RWPE2 (cell line): ENCODE data around the gene CPT1A.
A peak's percentile ranks its signal among the peaks of the same experiment; 100 is the strongest.

ENCODE experiments used
- ATAC-seq: fragments of 200-7000 bp; cut with Tn5 transposase; 3 replicates; pipeline ENCODE4 v1.9.1; 2021; ENCODE audit warnings: low read depth
- DNase-seq: peaks from one replicate; pipeline ENCODE4 v3.0.0-alpha.2; 2020; ENCODE audit warnings: low spot score
- H3K27ac ChIP-seq: fragments of 450-650 bp; 2 replicates; pipeline ENCODE4 v1.5.1; 2017; ENCODE audit warnings: mild to moderate bottlenecking; ENCODE audit not compliant: poor library complexity, severe bottlenecking
- H3K27me3 ChIP-seq: fragments of 250-450 bp; sonication (Bioruptor Pico); 2 replicates; pipeline ENCODE4 v1.5.1; 2021; ENCODE audit warnings: mild to moderate bottlenecking, moderate library complexity; ENCODE audit not compliant: insufficient read depth, poor library complexity, severe bottlenecking
- H3K36me3 ChIP-seq: fragments of 250-450 bp; sonication (Bioruptor Pico); 2 replicates; pipeline ENCODE4 v1.5.1; 2020; ENCODE audit warnings: low read depth, mild to moderate bottlenecking, moderate library complexity
- H3K4me1 ChIP-seq: fragments of 250-450 bp; sonication (Bioruptor Pico); 2 replicates; pipeline ENCODE4 v1.5.1; 2021; ENCODE audit warnings: mild to moderate bottlenecking, moderate library complexity; ENCODE audit not compliant: insufficient read depth, poor library complexity, severe bottlenecking
- H3K4me3 ChIP-seq: fragments of 250-450 bp; sonication (Bioruptor Pico); 2 replicates; pipeline ENCODE4 v1.5.1; 2021; ENCODE audit warnings: mild to moderate bottlenecking, moderate library complexity; ENCODE audit not compliant: severe bottlenecking
- H3K9me3 ChIP-seq: fragments of 250-450 bp; sonication (Bioruptor Pico); 2 replicates; pipeline ENCODE4 v1.5.1; 2021; ENCODE audit warnings: mild to moderate bottlenecking, moderate library complexity; ENCODE audit not compliant: severe bottlenecking
- TF ChIP-seq, protein P1 (sequence below): fragments of 450-650 bp; IDR thresholded peaks from one replicate; pipeline ENCODE4 v1.5.1; 2017; ENCODE audit warnings: mild to moderate bottlenecking, moderate library complexity; ENCODE audit not compliant: poor library complexity, severe bottlenecking

Gene CPT1A

DNA sequence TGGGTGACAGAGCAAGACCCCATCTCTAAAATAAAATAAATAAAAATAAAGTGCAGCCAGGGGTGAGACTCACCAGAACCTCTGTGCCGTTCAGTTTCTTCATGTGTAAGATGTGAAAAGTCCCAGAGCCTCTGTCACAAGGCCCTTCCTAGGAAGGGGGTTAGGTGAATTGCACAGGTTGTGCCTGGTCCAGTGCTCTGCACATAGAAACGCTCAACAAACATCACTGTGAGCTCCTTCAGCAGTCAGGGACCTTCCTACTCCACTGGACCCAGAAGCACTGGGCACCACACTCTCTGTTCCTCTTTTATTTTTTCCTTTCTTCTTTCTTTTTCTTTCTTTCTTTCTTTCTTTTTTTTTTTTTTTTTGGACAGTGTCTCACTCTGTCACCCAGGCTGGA is 39.6 kb upstream of the CPT1A start:
- Histone ChIP-seq H3K27ac (no peak overlapping the region), H3K9me3 (no peaks in the 10 kb centered on the region), H3K27me3 (no peaks in the 10 kb centered on the region), H3K36me3 (no peaks in the 10 kb centered on the region), H3K4me3 (no peak overlapping the region), H3K4me1 (no peaks in the 10 kb centered on the region)
- DNase-seq (no peak), ATAC-seq (no peak)
- TF ChIP-seq, protein P1, sequence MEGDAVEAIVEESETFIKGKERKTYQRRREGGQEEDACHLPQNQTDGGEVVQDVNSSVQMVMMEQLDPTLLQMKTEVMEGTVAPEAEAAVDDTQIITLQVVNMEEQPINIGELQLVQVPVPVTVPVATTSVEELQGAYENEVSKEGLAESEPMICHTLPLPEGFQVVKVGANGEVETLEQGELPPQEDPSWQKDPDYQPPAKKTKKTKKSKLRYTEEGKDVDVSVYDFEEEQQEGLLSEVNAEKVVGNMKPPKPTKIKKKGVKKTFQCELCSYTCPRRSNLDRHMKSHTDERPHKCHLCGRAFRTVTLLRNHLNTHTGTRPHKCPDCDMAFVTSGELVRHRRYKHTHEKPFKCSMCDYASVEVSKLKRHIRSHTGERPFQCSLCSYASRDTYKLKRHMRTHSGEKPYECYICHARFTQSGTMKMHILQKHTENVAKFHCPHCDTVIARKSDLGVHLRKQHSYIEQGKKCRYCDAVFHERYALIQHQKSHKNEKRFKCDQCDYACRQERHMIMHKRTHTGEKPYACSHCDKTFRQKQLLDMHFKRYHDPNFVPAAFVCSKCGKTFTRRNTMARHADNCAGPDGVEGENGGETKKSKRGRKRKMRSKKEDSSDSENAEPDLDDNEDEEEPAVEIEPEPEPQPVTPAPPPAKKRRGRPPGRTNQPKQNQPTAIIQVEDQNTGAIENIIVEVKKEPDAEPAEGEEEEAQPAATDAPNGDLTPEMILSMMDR, result no peak

DNA sequence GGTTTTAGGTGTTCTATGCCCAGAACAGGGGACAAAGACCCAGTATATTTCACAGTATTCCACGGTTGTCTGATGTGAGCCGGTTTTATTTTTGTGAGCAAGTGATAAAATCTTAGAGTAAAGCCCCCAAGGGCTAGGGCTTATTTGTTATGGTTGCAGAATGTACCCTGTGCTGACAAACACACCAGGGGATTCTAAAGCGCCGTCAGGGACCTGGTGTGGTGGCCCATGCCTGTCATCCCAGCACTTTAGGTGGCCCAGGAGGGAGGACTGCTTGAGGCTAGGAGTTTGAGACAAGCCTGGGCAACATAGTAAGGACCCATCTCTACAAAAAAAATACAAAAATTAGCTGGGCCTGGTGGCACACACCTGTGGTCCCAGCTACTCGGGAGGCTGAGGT is 39.1 kb upstream of the CPT1A start:
- ATAC-seq, result no peak
- DNase-seq, result no peak

DNA sequence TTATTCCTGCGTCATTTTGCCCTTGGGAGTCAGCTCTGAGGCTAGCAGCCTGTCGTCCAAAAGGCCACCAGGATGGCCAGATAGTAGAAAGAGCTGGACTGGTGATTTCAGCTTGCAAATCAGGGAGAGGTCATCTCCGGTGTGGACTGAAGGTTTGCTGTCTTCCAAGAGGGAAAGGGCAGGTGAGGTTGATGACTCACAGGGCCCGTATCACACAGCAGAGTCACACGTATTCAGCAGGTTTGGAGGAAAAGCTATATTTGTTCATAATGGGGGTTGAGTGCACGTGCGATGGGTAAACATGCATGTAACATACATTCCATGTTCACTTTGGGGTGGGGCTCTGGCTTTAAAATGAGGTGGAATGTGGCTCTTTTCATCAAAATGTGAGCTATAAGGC is 36.3 kb upstream of the CPT1A start:
- Histone ChIP-seq H3K4me3 (no peak overlapping the region), H3K36me3 (no peaks in the 10 kb centered on the region), H3K9me3 (no peaks in the 10 kb centered on the region), H3K27ac (no peak overlapping the region), H3K27me3 (no peaks in the 10 kb centered on the region), H3K4me1 (no peaks in the 10 kb centered on the region)
- TF ChIP-seq, protein P1, result no peak
- ATAC-seq (peak; percentile 53; the same call in 1 of the 3 replicates), DNase-seq (no peak)

More for the DNA sequence above, 39.1 kb upstream of the CPT1A start:
- TF ChIP-seq, protein P1, result no peak
- H3K9me3 ChIP-seq, result no peaks in the 10 kb centered on the region
- no peaks in the 10 kb centered on the region for H3K36me3 ChIP-seq
- no peaks in the 10 kb centered on the region for H3K4me1 ChIP-seq
- H3K27ac ChIP-seq, result no peak overlapping the region
- no peak overlapping the region for H3K4me3 ChIP-seq
- no peaks in the 10 kb centered on the region for H3K27me3 ChIP-seq

DNA sequence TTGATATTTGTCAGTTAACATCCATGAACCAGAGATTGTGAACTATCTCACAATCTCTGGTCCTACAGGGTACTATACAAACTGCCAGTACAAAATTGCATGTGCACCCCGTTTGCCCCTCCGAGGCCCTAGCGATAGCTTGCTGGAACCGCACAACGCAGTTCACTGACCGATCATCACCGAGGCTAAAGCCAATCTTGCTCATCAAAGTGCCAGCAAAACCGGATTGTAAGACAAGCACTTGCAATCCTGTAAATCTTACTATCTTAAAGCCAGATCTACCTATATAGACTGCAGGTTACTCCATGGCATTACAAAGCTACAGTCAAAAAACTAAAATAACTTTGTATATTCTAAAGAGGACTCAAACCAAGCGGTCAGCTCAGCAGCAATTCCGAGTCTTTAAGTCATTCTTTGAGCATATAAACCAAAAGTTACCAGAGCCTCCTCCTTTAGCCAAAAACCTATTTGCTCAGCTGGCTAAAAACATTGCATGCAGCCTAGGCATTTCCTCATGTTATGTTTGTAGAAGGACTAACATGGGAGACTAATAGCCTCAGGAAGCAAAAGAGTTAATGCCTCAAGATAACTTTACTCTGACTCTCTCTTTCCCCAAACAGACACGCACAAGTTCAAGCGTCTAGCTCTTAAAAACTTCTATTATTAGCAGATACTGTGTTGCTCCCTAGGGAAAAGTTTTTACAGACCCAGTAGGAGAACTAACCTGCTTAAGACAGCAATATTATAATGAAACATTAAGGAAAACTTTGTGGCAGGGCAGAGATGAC is 30.7 kb upstream of the CPT1A start:
- H3K4me1 ChIP-seq, result no peaks in the 10 kb centered on the region
- H3K27me3 ChIP-seq, result no peaks in the 10 kb centered on the region
- H3K4me3 ChIP-seq, result no peak overlapping the region
- DNase-seq (no peak), ATAC-seq (no peak)
- no peak overlapping the region for H3K27ac ChIP-seq
- no peaks in the 10 kb centered on the region for H3K36me3 ChIP-seq
- TF ChIP-seq, protein P1, result no peak
- no peaks in the 10 kb centered on the region for H3K9me3 ChIP-seq

DNA sequence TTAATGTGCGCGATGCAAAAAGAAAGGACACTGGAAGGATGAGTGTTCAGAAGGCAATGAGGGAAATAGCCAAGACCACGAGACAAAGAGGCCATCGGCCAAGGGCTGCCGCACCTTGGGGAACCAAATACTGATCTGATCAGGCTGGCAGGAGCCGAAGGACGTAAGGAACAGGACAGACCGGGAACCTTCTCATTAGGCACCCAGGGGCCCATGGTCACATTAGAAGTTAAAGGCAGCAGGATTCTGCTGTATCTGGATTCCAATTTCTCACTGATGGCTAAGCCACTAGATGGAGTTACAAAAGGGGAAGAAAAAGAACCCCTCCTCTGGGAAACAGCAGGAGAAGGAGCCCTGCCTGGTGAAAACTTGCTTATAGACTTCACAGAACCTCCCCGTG is 28.8 kb upstream of the CPT1A start:
- TF ChIP-seq, protein P1, result no peak
- H3K27me3 ChIP-seq, result no peaks in the 10 kb centered on the region
- no peak overlapping the region for H3K27ac ChIP-seq
- ATAC-seq (0 out of 3 replicates have a peak, but pooled peaks have one; percentile 25), DNase-seq (no peak)
- H3K36me3 ChIP-seq, result no peaks in the 10 kb centered on the region
- no peaks in the 10 kb centered on the region for H3K9me3 ChIP-seq
- no peaks in the 10 kb centered on the region for H3K4me1 ChIP-seq
- H3K4me3 ChIP-seq, result no peak overlapping the region
